GM21381 (cell line): ENCODE measurements around the gene PLEKHA7.
A peak's percentile ranks its signal among the peaks of the same experiment; 100 is the strongest.

ENCODE experiments used
- ATAC-seq: cut with Tn5 transposase; IDR thresholded peaks from one replicate; pipeline ENCODE4 v1.9.1; 2021; ENCODE audit warnings: mild to moderate bottlenecking, moderate library complexity; ENCODE audit not compliant: unreplicated experiment

The PLEKHA7 gene

DNA sequence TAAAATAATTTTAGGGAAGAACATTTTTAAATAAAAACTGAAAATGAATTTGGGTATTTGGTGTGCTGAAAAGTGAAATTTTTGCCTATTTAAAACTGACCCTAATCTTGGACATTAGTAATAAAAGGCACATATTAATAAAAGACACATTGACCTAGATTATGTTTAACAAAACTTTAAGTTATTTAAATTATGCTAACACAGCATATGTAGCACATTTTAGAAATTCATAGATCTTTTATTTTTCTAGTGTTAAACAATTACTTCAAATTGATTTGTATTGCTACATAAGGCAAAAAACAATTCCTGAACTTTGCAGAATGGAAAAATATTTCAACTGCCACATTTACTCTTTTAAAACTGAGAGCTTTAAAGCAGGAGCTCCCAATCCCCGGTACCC is 265.1 kb downstream of the PLEKHA7 start:
- no peak for ATAC-seq

DNA sequence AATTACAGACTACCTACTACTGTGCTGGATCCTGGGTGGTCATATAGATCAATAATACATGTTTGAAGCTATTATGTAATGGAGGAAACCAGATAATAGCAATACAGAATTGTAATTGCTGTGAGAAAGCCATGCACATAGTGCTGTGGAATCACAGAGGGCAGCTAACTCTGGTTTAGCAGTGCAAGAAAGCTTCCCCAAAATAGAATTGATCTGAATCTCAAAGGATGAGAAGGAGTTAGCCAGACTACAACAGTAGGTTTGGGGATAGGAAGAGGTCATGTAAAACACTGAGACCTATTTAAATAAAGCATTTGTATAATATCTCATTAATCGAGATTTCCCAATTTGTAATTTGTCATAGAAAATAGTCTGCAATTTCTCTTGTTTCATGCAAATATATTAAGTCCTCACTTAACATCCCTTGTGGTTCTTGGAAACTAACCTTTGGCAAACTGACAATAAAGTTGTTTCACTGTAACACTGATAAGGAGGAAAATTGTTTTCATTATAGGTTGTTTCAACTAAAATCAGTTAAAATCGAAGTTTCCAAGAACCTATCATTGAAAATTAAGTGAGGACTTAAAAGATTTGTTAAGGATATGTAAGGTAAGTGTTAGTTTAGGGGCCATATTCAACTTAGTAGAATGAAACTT is 268.1 kb downstream of the PLEKHA7 start:
- ATAC-seq, result no peak

DNA sequence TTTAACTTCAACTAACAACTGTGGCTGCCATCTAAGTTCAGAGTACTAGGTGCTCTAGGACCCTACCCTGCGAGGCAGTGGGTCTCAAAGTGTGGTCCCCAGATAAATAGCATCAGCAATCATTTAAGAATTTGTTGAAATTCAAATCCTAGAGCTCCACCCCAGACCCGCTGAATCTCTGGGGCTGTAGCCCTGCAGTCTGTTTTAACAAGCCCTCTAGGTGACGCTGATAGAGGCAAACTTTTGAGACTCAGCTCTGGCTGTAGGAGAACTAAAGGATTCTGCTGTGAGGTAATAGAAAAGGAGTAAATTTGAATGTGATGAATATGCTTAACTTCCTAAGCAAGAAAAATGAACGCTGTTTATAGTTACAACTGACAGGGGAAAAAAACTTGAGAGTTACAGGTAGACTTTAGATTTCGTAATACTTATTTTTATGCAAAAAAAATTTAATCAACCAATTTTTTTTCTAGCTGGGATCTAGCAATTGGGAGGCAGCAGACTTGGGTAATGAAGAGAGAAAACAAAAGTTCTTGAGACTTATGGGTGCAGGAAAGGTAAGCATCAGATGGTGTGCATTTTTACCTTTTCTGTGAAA is 270.0 kb downstream of the PLEKHA7 start:
- no peak for ATAC-seq

DNA sequence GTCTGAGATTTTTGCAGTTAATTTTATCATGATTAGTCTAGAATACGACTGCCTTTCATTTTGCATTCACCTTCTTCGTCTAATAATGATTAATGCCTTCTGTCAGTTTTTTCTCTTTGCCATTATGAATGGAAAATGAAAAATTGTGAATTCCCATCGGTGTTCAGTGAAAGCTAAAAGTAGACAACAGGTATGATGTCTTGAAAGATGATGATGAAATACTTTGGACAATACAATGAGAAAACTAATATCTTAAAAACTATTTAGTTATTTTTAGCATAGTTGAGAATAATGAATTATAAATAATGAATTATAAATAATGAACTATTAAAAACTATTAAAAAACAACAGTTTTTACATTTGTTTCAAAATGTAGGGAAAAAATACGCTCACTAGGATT is 270.7 kb downstream of the PLEKHA7 start:
- ATAC-seq, result no peak

DNA sequence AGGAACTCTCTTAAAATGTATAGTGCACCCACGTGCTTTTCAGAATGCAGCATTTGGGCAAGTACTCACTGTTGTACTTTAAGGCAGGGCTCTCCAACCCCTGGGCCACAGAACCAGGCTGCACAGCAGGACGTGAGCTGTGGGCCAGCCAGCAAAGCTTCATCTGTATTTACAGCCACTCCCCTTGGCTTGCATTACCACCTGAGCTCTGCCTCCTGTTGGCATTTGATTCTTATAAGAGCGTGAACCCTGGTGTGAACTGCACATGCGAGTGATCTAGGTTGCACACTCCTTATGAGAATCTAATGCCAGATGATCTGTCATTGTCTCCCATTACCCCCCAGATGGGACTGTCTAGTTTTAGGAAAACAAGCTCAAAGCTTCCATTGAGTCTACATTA is 272.7 kb downstream of the PLEKHA7 start:
- no peak for ATAC-seq

DNA sequence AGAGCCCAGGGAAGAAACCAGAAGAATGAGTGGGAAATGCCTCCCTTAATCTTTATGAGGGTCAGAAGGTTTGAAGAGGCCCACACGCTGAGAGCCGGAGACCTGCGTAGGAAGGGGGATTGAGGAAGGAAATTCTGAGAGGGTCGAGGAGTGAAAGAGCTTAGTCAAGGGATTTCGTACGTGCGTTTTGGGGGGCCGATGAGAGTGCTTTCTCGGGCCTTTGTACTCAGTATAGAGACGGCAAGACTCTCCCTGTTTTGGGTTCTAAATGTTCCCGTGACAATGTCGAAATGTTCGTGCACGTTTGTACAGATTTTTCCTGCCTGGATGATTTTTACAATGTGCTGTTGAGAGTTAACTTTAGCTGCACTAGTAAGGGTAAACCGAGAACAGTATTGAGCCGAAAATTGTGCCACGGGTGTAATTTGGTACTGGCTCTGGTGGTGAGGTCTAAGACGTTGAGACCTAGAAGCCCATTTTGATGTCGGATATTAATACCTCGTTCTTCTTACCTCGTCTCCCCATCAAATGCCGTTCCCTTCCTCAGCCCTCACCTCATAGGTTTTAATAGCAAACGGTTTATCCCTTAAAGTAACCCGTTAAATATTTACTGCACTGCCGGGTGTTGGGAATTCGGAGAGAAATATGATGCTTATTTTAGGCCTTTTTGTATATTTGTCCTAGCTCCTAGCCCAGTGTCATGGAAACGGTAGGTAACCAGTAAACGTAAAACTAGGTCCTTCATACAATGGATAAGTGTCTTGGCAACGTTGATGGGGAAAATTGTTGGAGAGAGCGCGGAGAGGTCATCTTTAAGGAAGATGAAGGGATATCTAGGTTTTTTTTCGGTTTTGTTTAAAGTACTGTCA is 275.0 kb downstream of the PLEKHA7 start:
- no peak for ATAC-seq

DNA sequence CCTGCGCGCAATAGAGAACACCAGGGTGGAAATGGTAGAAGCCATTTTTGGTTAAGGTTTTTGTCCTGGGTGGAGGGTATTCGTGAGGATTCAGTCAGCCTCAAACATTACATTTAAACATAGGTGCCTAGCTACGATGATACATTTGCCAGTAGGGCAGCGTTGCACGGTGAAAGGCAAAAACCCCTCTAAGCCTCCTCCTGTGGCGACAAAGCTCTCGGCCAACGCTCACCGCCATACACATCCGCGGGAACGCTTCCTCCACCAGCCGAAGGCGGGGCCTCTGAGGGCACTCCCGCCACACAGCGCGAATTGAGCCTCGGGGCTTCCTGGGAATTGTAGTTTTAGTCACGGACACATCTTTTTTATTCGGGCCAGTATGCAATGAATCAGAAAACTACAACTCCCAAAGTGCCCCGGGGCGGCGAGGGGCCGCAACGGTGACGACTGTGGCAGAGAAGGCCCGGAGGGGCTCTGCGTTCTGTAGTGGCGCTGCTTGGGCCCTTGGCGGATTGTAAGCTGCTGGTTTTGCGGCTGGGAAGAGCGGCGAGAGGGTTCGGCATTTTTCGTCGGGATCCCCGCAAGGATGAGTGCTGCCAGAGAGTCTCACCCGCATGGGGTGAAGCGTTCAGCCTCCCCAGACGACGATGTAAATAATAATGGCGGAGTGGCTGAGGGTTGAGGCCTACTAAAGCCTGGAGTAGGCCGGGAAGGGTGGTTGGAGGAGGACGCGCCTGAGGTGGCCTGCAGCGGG is 275.8 kb downstream of the PLEKHA7 start, which contains the start of gene C11orf58:
Gene C11orf58, plus strand, starts transcription at position 455 of the 754 bp plus-strand sequence. Its CDS starts 132 bp downstream, at position 587.
- peak; percentile 98 for ATAC-seq

DNA sequence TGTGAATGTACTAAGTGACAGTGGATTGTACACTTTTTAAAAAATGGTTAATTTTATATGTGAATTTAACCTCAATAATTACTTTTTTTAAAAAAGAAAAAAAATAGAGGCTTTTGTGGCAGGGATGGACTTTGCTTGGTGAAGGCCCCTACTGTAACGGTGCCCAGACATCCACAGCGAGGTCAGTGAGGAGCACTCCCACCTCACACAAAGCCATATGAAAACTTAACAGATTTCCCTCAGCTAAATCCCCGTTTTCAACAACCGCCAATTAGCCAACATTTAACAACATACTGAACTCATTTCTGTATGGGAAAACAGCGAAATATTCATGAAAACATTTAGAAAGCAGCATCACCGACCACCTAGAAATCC is 276.4 kb downstream of the PLEKHA7 start:
- ATAC-seq, result peak; percentile 8
